ENCODE data around the gene KRTAP9-6. TPM values are rescaled to one million over a fixed set of nuclear protein-coding genes. Genes with fewer than 3 reads are reported as not detected.

The KRTAP9-6 gene
- total and polyA plus RNA-seq, 2 of the 13 experiments (the other 11 are each of a cell fraction or from before 2014, with no cell fraction given): not detected

GRCh38 chr17:41315204-41315794, 50.1 kb downstream of the KRTAP9-6 start, which contains the start of gene KRTAP17-1:
KRTAP17-1 (minus strand) TSS chr17:41315710; CDS start chr17:41315650, 60 bp downstream.
- Histone ChIP-seq H4K20me1 (ENCODE audit: insufficient read depth, low read length) (no peaks in the 10 kb centered on the region), H2AFZ (ENCODE audit: low read length) (no peak within 1 kb of the TSS), H3K4me3 (replicated peaks in 1 of 3; ENCODE audit: insufficient read depth in 1 of 3, low read depth in 2 of 3, low read length in 3 of 3) (no peak within 1 kb of the TSS), H3K36me3 (replicated peaks in 1 of 2; ENCODE audit: control insufficient read depth in 1 of 2, insufficient read depth in 2 of 2, low read length in 2 of 2) (no peaks in the 10 kb centered on the region), H3K27me3 (ENCODE audit: control insufficient read depth in 1 of 2, insufficient read depth in 2 of 2, low read length in 2 of 2) (peaks cover 2 to 24% of the 10 kb centered on the region in 2 experiments; a peak in 3 of 5 replicates), H3K4me2 (ENCODE audit: low read depth, low read length) (no peak within 1 kb of the TSS), H3K79me2 (ENCODE audit: insufficient read depth, low read length) (no peaks in the 10 kb centered on the region), H3K9ac (ENCODE audit: insufficient read depth, low read depth, low read length) (no peak within 1 kb of the TSS), H3K27ac (ENCODE audit: extremely low read length, insufficient read depth, low read length) (no peak within 1 kb of the TSS), H3K4me1 (ENCODE audit: insufficient read depth, low read length) (no peaks in the 10 kb centered on the region), H3K9me3 (ENCODE audit: low read length) (peaks cover 10% of the 10 kb centered on the region; the same call in 1 of the 2 replicates)
- ChIA-PET POLR2A (no interaction called here), CTCF (ENCODE audit: low intra/inter-chr PET ratio, low total read pairs) (no interaction called here)
- in situ Hi-C loops (cut with HindIII; ENCODE audit: extremely low pct_ligation_motif_present, low pct_unique_long_range_greater_than_20kb) (no loop called here), intact Hi-C loops (cut with micrococcal nuclease; ENCODE audit: unreplicated experiment) (no loop called here)
- ATAC-seq (no peak), DNase-seq (ENCODE audit: low spot score) (no peak), FAIRE-seq (no peak)
- TF ChIP-seq YEATS2 (CRISPR knock-in tag; IDR thresholded peaks at IDR 0.05; ENCODE audit: borderline replicate concordance) (no peak), MAFG (CRISPR knock-in tag; IDR thresholded peaks at IDR 0.05) (no peak), SRSF4 (IDR thresholded peaks at IDR 0.05; ENCODE audit: low read depth, low read length, poor library complexity, severe bottlenecking) (no peak)
- WGBS (ENCODE audit: low lambda C conversion rate): 47% methylated on average over 9 of the region's 24 CpGs
- BruUV-seq (replicated peaks): no TSS peak

Small RNA genes lying within 50 kb of the gene (small RNA-seq; reads per million reads assigned to genes)
- 0 reads per million in 3 experiments for gene KRTAP9-10P (ENCODE audit: insufficient read depth in 2 of 3, insufficient read length in 3 of 3, low read depth in 2 of 3, low replicate concordance in 1 of 3)

Other genes starting within 250 kb of the KRTAP9-6 start
Only the 30 nearest of the 40 such genes appear.
- not detected in 2 replicates for gene KRTAP2-4, start 199.5 kb upstream of the KRTAP9-6 start, total RNA-seq (2016; rRNA removed; fragmentation: Illumina TruSeq; extraction: Trizol)
- not detected in 2 replicates for gene KRTAP2-4, start 199.5 kb upstream of the KRTAP9-6 start, polyA plus RNA-seq (2011; rRNA removed)
- not detected in 2 replicates for gene KRTAP4-7, start 181.2 kb upstream of the KRTAP9-6 start, total RNA-seq (2016; rRNA removed; fragmentation: Illumina TruSeq; extraction: Trizol)
- not detected in 2 replicates for gene KRTAP4-7, start 181.2 kb upstream of the KRTAP9-6 start, polyA plus RNA-seq (2011; rRNA removed)
- not detected in 2 replicates for gene KRTAP4-8, start 167.2 kb upstream of the KRTAP9-6 start, total RNA-seq (2016; rRNA removed; fragmentation: Illumina TruSeq; extraction: Trizol)
- not detected in 2 replicates for gene KRTAP4-8, start 167.2 kb upstream of the KRTAP9-6 start, polyA plus RNA-seq (2011; rRNA removed)
- gene KRTAP4-16, start 163.2 kb upstream of the KRTAP9-6 start, total RNA-seq (2016; rRNA removed; fragmentation: Illumina TruSeq; extraction: Trizol): not detected in 2 replicates
- gene KRTAP4-16, start 163.2 kb upstream of the KRTAP9-6 start, polyA plus RNA-seq (2011; rRNA removed): not detected in 2 replicates
- gene KRTAP4-9, start 160.0 kb upstream of the KRTAP9-6 start, total RNA-seq (2016; rRNA removed; fragmentation: Illumina TruSeq; extraction: Trizol): not detected in 2 replicates
- not detected in 2 replicates for gene KRTAP4-9, start 160.0 kb upstream of the KRTAP9-6 start, polyA plus RNA-seq (2011; rRNA removed)
- not detected in 2 replicates for gene KRTAP4-11, start 147.0 kb upstream of the KRTAP9-6 start, total RNA-seq (2016; rRNA removed; fragmentation: Illumina TruSeq; extraction: Trizol)
- gene KRTAP4-11, start 147.0 kb upstream of the KRTAP9-6 start, polyA plus RNA-seq (2011; rRNA removed): not detected in 2 replicates
- gene KRTAP4-12, start 141.2 kb upstream of the KRTAP9-6 start, total RNA-seq (2016; rRNA removed; fragmentation: Illumina TruSeq; extraction: Trizol): not detected in 2 replicates
- not detected in 2 replicates for gene KRTAP4-12, start 141.2 kb upstream of the KRTAP9-6 start, polyA plus RNA-seq (2011; rRNA removed)
- gene KRTAP4-6, start 124.8 kb upstream of the KRTAP9-6 start, total RNA-seq (2016; rRNA removed; fragmentation: Illumina TruSeq; extraction: Trizol): not detected in 2 replicates
- gene KRTAP4-6, start 124.8 kb upstream of the KRTAP9-6 start, polyA plus RNA-seq (2011; rRNA removed): not detected in 2 replicates
- gene KRTAP4-5, start 115.6 kb upstream of the KRTAP9-6 start, total RNA-seq (2016; rRNA removed; fragmentation: Illumina TruSeq; extraction: Trizol): not detected in 2 replicates
- gene KRTAP4-5, start 115.6 kb upstream of the KRTAP9-6 start, polyA plus RNA-seq (2011; rRNA removed): not detected in 2 replicates
- not detected in 2 replicates for gene KRTAP4-4, start 104.6 kb upstream of the KRTAP9-6 start, total RNA-seq (2016; rRNA removed; fragmentation: Illumina TruSeq; extraction: Trizol)
- gene KRTAP4-4, start 104.6 kb upstream of the KRTAP9-6 start, polyA plus RNA-seq (2011; rRNA removed): not detected in 2 replicates
- gene KRTAP4-3, start 97.2 kb upstream of the KRTAP9-6 start, total RNA-seq (2016; rRNA removed; fragmentation: Illumina TruSeq; extraction: Trizol): not detected in 2 replicates
- not detected in 2 replicates for gene KRTAP4-3, start 97.2 kb upstream of the KRTAP9-6 start, polyA plus RNA-seq (2011; rRNA removed)
- gene KRTAP4-2, start 87.2 kb upstream of the KRTAP9-6 start, total RNA-seq (2016; rRNA removed; fragmentation: Illumina TruSeq; extraction: Trizol): not detected in 2 replicates
- not detected in 2 replicates for gene KRTAP4-2, start 87.2 kb upstream of the KRTAP9-6 start, polyA plus RNA-seq (2011; rRNA removed)
- not detected in 2 replicates for gene KRTAP4-1, start 80.5 kb upstream of the KRTAP9-6 start, total RNA-seq (2016; rRNA removed; fragmentation: Illumina TruSeq; extraction: Trizol)
- gene KRTAP4-1, start 80.5 kb upstream of the KRTAP9-6 start, polyA plus RNA-seq (2011; rRNA removed): not detected in 2 replicates
- gene KRTAP9-1, start 75.5 kb upstream of the KRTAP9-6 start, total RNA-seq (2016; rRNA removed; fragmentation: Illumina TruSeq; extraction: Trizol): not detected in 2 replicates
- gene KRTAP9-1, start 75.5 kb upstream of the KRTAP9-6 start, polyA plus RNA-seq (2011; rRNA removed): not detected in 2 replicates
- not detected in 2 replicates for gene KRTAP9-2, start 38.7 kb upstream of the KRTAP9-6 start, total RNA-seq (2016; rRNA removed; fragmentation: Illumina TruSeq; extraction: Trizol)
- gene KRTAP9-2, start 38.7 kb upstream of the KRTAP9-6 start, polyA plus RNA-seq (2011; rRNA removed): not detected in 2 replicates
- gene KRTAP9-3, start 32.9 kb upstream of the KRTAP9-6 start, total RNA-seq (2016; rRNA removed; fragmentation: Illumina TruSeq; extraction: Trizol): not detected in 2 replicates
- not detected in 2 replicates for gene KRTAP9-3, start 32.9 kb upstream of the KRTAP9-6 start, polyA plus RNA-seq (2011; rRNA removed)
- gene KRTAP9-8, start 27.4 kb upstream of the KRTAP9-6 start, total RNA-seq (2016; rRNA removed; fragmentation: Illumina TruSeq; extraction: Trizol): not detected in 2 replicates
- gene KRTAP9-8, start 27.4 kb upstream of the KRTAP9-6 start, polyA plus RNA-seq (2011; rRNA removed): not detected in 2 replicates
- gene KRTAP9-4, start 15.7 kb upstream of the KRTAP9-6 start, total RNA-seq (2016; rRNA removed; fragmentation: Illumina TruSeq; extraction: Trizol): not detected in 2 replicates
- not detected in 2 replicates for gene KRTAP9-4, start 15.7 kb upstream of the KRTAP9-6 start, polyA plus RNA-seq (2011; rRNA removed)
- gene KRTAP9-9, start 10.0 kb upstream of the KRTAP9-6 start, total RNA-seq (2016; rRNA removed; fragmentation: Illumina TruSeq; extraction: Trizol): not detected in 2 replicates
- gene KRTAP9-9, start 10.0 kb upstream of the KRTAP9-6 start, polyA plus RNA-seq (2011; rRNA removed): not detected in 2 replicates
- not detected in 2 replicates for gene KRTAP9-7, start 10.3 kb downstream of the KRTAP9-6 start, total RNA-seq (2016; rRNA removed; fragmentation: Illumina TruSeq; extraction: Trizol)
- gene KRTAP9-7, start 10.3 kb downstream of the KRTAP9-6 start, polyA plus RNA-seq (2011; rRNA removed): not detected in 2 replicates
- gene KRTAP29-1, start 37.5 kb downstream of the KRTAP9-6 start, total RNA-seq (2016; rRNA removed; fragmentation: Illumina TruSeq; extraction: Trizol): not detected in 2 replicates
- not detected in 2 replicates for gene KRTAP29-1, start 37.5 kb downstream of the KRTAP9-6 start, polyA plus RNA-seq (2011; rRNA removed)
- not detected in 2 replicates for gene KRTAP16-1, start 43.9 kb downstream of the KRTAP9-6 start, total RNA-seq (2016; rRNA removed; fragmentation: Illumina TruSeq; extraction: Trizol)
- not detected in 2 replicates for gene KRTAP16-1, start 43.9 kb downstream of the KRTAP9-6 start, polyA plus RNA-seq (2011; rRNA removed)
- gene KRTAP17-1, start 50.3 kb downstream of the KRTAP9-6 start, total RNA-seq (2016; rRNA removed; fragmentation: Illumina TruSeq; extraction: Trizol): not detected in 2 replicates
- not detected in 2 replicates for gene KRTAP17-1, start 50.3 kb downstream of the KRTAP9-6 start, polyA plus RNA-seq (2011; rRNA removed)
- gene KRT33A, start 85.5 kb downstream of the KRTAP9-6 start, total RNA-seq (2016; rRNA removed; fragmentation: Illumina TruSeq; extraction: Trizol): not detected in 2 replicates
- not detected in 2 replicates for gene KRT33A, start 85.5 kb downstream of the KRTAP9-6 start, polyA plus RNA-seq (2011; rRNA removed)
- gene KRT33B, start 104.4 kb downstream of the KRTAP9-6 start, total RNA-seq (2016; rRNA removed; fragmentation: Illumina TruSeq; extraction: Trizol): not detected in 2 replicates
- not detected in 2 replicates for gene KRT33B, start 104.4 kb downstream of the KRTAP9-6 start, polyA plus RNA-seq (2011; rRNA removed)
- gene KRT34, start 116.9 kb downstream of the KRTAP9-6 start, total RNA-seq (2016; rRNA removed; fragmentation: Illumina TruSeq; extraction: Trizol): not detected in 2 replicates
- 0.05 TPM in 1 of 2 replicates, not detected in the other for gene KRT34, start 116.9 kb downstream of the KRTAP9-6 start, polyA plus RNA-seq (2011; rRNA removed)
- not detected in 2 replicates for gene KRT31, start 132.2 kb downstream of the KRTAP9-6 start, total RNA-seq (2016; rRNA removed; fragmentation: Illumina TruSeq; extraction: Trizol)
- gene KRT31, start 132.2 kb downstream of the KRTAP9-6 start, polyA plus RNA-seq (2011; rRNA removed): 0.05 TPM in 2 replicates
- not detected in 2 replicates for gene KRT37, start 159.2 kb downstream of the KRTAP9-6 start, total RNA-seq (2016; rRNA removed; fragmentation: Illumina TruSeq; extraction: Trizol)
- gene KRT37, start 159.2 kb downstream of the KRTAP9-6 start, polyA plus RNA-seq (2011; rRNA removed): 0.69 and 0.76 TPM in 2 replicates
- gene KRT38, start 175.6 kb downstream of the KRTAP9-6 start, total RNA-seq (2016; rRNA removed; fragmentation: Illumina TruSeq; extraction: Trizol): not detected in 2 replicates
- gene KRT38, start 175.6 kb downstream of the KRTAP9-6 start, polyA plus RNA-seq (2011; rRNA removed): not detected in 2 replicates
- gene KRT32, start 202.0 kb downstream of the KRTAP9-6 start, total RNA-seq (2016; rRNA removed; fragmentation: Illumina TruSeq; extraction: Trizol): not detected in 2 replicates
- gene KRT32, start 202.0 kb downstream of the KRTAP9-6 start, polyA plus RNA-seq (2011; rRNA removed): not detected in 2 replicates